Fibroblast of lung (primary cell): ENCODE measurements around the gene HMGN4.

ENCODE experiments used
- EZH2 ChIP-seq: IDR thresholded peaks from 2 replicates; pipeline ENCODE4 v1.5.1; 2012; ENCODE audit warnings: low read length, control low read depth, mild to moderate bottlenecking; ENCODE audit errors: missing control alignments
- TF ChIP-seq, protein P1 (sequence below), 2 donors: IDR thresholded peaks in 1 of 2; conservative IDR thresholded peaks in 1 of 2; 1 replicate in 1 of 2; 2 replicates in 1 of 2; pipeline ENCODE4 v1.5.1; 2011 to 2012; ENCODE audit warnings: low read length in 2 of 2, control low read depth in 1 of 2, inconsistent platforms in 1 of 2, low read depth in 1 of 2, mild to moderate bottlenecking in 1 of 2

DNA sequence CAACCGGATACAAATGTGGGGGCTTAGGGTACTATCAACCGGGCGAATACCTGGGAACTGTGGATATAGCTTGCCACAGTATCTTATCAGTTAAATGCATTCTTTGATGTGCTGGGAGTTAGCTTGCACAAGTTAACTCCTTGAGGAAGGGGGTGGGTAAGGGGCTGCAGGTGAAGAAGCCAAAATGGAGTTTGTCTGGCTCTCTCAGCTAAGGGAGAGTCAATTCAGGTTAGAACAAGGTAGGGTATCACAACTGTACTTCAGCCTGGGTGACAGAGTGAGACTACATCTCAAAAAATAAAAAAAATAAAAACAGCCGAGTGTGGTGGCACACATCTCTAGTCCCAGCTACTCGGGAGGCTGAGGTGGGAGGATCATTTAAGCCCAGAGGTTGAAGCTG lies 46.6 kb upstream of the HMGN4 start:
- TF ChIP-seq, protein P1, sequence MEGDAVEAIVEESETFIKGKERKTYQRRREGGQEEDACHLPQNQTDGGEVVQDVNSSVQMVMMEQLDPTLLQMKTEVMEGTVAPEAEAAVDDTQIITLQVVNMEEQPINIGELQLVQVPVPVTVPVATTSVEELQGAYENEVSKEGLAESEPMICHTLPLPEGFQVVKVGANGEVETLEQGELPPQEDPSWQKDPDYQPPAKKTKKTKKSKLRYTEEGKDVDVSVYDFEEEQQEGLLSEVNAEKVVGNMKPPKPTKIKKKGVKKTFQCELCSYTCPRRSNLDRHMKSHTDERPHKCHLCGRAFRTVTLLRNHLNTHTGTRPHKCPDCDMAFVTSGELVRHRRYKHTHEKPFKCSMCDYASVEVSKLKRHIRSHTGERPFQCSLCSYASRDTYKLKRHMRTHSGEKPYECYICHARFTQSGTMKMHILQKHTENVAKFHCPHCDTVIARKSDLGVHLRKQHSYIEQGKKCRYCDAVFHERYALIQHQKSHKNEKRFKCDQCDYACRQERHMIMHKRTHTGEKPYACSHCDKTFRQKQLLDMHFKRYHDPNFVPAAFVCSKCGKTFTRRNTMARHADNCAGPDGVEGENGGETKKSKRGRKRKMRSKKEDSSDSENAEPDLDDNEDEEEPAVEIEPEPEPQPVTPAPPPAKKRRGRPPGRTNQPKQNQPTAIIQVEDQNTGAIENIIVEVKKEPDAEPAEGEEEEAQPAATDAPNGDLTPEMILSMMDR (conservative IDR thresholded peaks at IDR 0.05 in 1 of 2, IDR thresholded peaks at IDR 0.05 in 1 of 2; ENCODE audit: low read depth in 1 of 2, low read length in 2 of 2) = no peak
- no peak for TF ChIP-seq EZH2
